ENCODE results near the gene ARL6IP4. TPM values are rescaled to one million over a fixed set of nuclear protein-coding genes. Genes with fewer than 3 reads are reported as not detected.

Gene ARL6IP4
- total RNA-seq, 4 donors from 2014 or later: 123 to 175 (median 156) TPM

DNA sequence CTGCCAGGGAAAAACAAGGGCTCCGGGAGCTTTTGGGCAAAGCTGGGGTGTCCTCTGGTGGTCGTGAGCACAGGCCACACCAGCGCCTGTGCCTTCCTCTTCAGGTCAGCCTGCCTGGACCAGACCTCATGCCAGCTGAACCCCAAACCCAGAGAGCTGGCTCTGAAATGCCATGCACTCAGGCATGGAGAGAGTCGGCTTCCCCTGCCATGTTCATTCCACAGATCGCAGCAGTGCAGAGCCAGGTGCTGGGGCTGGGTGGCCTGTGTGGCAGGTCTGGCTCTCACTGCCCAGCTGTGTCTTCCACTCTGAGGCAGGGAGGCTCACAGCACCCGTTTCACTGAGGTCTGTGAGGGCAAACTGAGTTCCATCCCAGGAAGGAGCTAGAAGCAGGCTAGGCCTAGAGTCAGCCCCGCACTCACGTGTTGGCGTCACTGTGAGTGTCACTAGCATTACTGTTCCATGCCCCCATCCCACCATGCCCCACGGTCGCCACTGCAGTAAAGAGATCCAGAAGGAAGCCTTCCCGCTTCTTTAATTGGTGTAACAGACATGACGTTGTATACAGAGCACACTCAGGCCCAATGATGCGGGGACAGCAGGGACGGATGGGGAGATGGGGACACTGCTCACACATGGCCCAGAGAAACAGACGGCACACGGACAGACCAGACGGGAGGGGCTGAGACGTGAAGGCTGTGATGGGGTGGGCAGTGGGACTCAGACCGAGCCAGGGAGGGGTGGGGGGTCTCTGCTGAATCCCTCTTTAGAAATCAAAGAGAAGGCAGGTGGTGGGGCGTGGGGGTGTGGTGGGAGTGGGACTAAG, 2.7 kb downstream of the ARL6IP4 start:
- Histone ChIP-seq H3K36me3 (peaks cover 0 to 15% of the 10 kb centered on the region in 2 donors), H3K27me3 (no peaks in the 10 kb centered on the region), H3K4me1 (peaks cover 34 to 49% of the 10 kb centered on the region in 2 donors), H3K27ac (peak overlapping the region in 3 of 4 donors; percentile 25 to 91 (median 64)), H3K4me3 (no peak overlapping the region), H3K9me3 (no peaks in the 10 kb centered on the region)
- intact Hi-C loops (cut with DNase I; ENCODE audit: low total_unique reads): no loop called here
- ATAC-seq (no peak), DNase-seq (no peak)
- in situ Hi-C loops (cut with MboI; ENCODE audit: low sequenced_read_pairs in 4 of 4): no loop called here
- no peak for TF ChIP-seq POLR2A (IDR thresholded peaks at IDR 0.05)
- TF ChIP-seq, protein P1, sequence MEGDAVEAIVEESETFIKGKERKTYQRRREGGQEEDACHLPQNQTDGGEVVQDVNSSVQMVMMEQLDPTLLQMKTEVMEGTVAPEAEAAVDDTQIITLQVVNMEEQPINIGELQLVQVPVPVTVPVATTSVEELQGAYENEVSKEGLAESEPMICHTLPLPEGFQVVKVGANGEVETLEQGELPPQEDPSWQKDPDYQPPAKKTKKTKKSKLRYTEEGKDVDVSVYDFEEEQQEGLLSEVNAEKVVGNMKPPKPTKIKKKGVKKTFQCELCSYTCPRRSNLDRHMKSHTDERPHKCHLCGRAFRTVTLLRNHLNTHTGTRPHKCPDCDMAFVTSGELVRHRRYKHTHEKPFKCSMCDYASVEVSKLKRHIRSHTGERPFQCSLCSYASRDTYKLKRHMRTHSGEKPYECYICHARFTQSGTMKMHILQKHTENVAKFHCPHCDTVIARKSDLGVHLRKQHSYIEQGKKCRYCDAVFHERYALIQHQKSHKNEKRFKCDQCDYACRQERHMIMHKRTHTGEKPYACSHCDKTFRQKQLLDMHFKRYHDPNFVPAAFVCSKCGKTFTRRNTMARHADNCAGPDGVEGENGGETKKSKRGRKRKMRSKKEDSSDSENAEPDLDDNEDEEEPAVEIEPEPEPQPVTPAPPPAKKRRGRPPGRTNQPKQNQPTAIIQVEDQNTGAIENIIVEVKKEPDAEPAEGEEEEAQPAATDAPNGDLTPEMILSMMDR (IDR thresholded peaks at IDR 0.05 in 4 of 5, conservative IDR thresholded peaks at IDR 0.05 in 1 of 5): no peak

DNA sequence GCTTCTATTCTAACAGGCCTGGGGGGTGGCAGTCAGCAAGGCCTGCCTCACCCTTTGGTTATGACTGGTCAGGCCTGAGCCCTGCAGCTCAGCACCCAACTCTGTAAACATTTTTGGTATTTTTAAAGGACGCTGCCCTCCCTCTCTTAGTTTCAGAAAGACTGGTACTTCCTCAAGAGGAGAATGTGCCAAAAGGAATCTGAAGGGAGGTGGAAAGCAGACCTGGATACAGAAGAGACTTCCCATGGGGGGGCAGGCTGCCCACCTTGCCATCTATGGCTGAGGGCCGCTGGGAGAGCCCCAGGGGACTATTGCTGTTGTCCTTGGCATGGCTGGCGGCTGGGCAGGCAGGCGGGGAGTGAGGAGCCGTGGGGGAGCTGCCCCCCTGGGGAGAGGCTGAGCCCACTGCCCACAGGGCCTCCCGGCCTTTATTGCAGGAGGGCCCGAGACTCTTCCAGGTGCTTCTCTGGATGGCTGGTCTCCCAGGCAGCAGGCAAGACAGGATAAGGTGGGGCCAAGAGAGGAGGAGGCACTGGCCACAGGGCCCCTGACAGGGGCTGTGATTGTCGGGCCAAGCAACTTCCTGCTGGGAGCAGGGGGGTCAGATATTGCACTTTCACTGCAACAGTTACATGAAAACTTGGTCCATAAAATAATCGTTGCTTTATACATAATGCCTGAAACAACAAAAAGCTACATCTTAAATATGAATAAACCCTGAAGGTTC, 3.5 kb downstream of the ARL6IP4 start:
- in situ Hi-C loops (cut with MboI; ENCODE audit: low sequenced_read_pairs in 4 of 4): no loop called here
- DNase-seq: no peak
- no peaks in the 10 kb centered on the region for H3K9me3 ChIP-seq
- intact Hi-C loops (cut with DNase I; ENCODE audit: low total_unique reads): no loop called here
- H3K4me3 ChIP-seq: no peak overlapping the region
- peaks cover 0 to 15% of the 10 kb centered on the region in 2 donors for H3K36me3 ChIP-seq
- TF ChIP-seq POLR2A (IDR thresholded peaks at IDR 0.05): no peak
- TF ChIP-seq, protein P1 (IDR thresholded peaks at IDR 0.05 in 4 of 5, conservative IDR thresholded peaks at IDR 0.05 in 1 of 5): no peak
- H3K27me3 ChIP-seq: no peaks in the 10 kb centered on the region
- peaks cover 34 to 49% of the 10 kb centered on the region in 2 donors for H3K4me1 ChIP-seq
- peak overlapping the region; percentile 9 to 75 (median 44) for H3K27ac ChIP-seq
- no peak for ATAC-seq

DNA sequence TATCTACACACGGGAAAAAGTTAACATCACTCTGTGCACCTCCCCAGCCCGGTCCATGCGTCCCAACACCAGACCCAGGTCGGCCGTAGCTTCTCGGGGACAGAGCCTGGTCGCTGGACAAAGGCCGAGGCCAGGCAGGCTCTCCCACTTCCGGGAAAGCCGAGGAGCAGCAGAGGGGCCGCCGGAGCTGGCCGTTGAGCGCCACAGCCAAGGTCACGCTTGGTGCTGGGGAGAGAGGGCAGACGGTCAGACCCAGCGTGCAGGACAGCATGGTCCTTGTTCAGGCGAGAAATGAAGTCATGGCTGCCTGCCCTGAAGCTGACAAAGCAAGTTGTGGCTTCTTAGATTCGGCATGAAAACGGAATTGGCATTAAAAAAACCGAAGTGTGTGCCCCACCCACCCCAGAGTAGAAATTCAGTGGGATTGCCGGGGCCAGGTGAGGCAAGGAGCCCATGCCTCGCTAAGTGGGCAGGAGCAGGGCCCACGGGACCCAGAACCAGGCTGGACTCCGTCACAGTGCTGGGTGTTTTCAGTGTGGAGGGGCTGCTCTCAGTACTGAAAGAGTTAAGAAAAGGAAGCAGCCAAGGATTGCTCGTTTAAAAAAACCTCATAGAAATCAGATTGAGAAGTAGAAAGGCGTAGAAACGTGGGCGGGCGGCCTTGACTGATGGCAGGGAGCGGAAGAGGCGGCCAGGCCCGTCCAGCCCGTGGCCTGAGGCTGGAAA, 4.3 kb downstream of the ARL6IP4 start:
- Histone ChIP-seq H3K9me3 (no peaks in the 10 kb centered on the region), H3K27me3 (no peaks in the 10 kb centered on the region), H3K36me3 (peaks cover 0 to 15% of the 10 kb centered on the region in 2 donors), H3K27ac (peak overlapping the region; percentile 20 to 75 (median 57)), H3K4me1 (peaks cover 27 to 42% of the 10 kb centered on the region in 2 donors), H3K4me3 (peak overlapping the region in 1 of 4 donors; percentile 3)
- DNase-seq (no peak), ATAC-seq (peak in 1 of 2 donors; percentile 16)
- TF ChIP-seq, protein P1 (IDR thresholded peaks at IDR 0.05 in 4 of 5, conservative IDR thresholded peaks at IDR 0.05 in 1 of 5): no peak
- TF ChIP-seq POLR2A (IDR thresholded peaks at IDR 0.05): no peak
- in situ Hi-C loops (cut with MboI; ENCODE audit: low sequenced_read_pairs in 4 of 4): no loop called here
- intact Hi-C loops (cut with DNase I; ENCODE audit: low total_unique reads): no loop called here

DNA sequence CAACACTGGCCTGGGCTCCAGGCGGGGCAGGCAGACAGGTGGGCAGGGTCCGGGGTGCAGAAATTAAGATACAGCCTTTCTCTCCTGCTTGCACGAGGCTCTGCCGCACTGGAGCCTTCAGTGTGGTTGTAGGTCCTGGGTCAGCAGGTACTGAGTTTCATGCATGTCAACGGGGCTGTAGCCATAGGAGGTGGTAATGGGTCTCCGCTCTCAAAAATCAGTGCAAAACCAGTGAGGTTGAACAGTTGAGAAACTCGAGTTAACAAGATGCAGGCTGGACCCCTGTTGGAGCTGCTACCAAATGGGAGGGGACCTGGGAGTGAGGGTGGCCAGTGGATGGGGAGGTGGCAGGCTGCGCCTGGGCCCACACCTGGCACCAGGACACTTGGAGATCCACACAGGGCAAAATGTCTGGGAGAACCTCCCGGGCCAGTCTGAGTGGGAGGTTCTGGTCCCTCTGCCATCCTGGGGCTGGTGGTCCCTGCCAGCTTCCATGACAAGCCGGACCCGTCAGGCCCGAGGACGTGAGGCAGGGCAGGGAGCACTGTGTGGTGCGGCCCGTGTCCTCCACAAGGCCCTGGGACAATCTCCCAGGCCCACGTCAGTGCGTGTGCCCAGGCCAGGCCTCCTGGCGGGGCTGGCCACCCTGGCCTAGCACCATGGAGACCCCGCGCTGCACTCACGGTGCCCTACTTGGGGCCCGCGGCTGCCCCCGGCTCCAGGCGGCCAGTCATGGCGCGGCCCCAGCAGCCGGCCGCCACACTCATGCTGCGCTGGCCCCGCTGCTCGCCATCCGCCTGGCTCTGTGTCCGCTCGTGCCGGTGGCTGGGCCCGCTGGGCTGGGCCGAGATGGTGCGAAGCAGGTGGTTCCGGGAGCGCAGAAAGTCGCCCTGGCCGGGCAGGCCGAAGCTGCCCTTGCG, 5.1 kb downstream of the ARL6IP4 start:
- intact Hi-C loops (cut with DNase I; ENCODE audit: low total_unique reads) (no loop called here), in situ Hi-C loops (cut with MboI; ENCODE audit: low sequenced_read_pairs in 4 of 4) (no loop called here)
- no peak for ATAC-seq
- no peaks in the 10 kb centered on the region for H3K27me3 ChIP-seq
- no peak for DNase-seq
- peaks cover 0 to 15% of the 10 kb centered on the region in 2 donors for H3K36me3 ChIP-seq
- peak overlapping the region in 3 of 4 donors; percentile 50 to 75 (median 64) for H3K27ac ChIP-seq
- H3K4me1 ChIP-seq: peaks cover 23 to 37% of the 10 kb centered on the region in 2 donors
- TF ChIP-seq, protein P1 (IDR thresholded peaks at IDR 0.05 in 4 of 5, conservative IDR thresholded peaks at IDR 0.05 in 1 of 5): no peak
- TF ChIP-seq POLR2A (IDR thresholded peaks at IDR 0.05): no peak
- H3K4me3 ChIP-seq: no peak overlapping the region
- no peaks in the 10 kb centered on the region for H3K9me3 ChIP-seq
